HepG2 (cell line): Measurements from ENCODE around the gene IRF5.

Source experiments
- NFYB ChIP-seq: sonication (generic); formaldehyde crosslinking; IDR thresholded peaks from 2 replicates; pipeline ENCODE4 v1.4.0; 2020; ENCODE audit warnings: missing genetic modification reagents
- REST ChIP-seq, 2 experiments: IDR thresholded peaks; 2 replicates each; pipeline ENCODE4 v1.6.1; 2011 to 2012; ENCODE audit warnings: low read length in 2 of 2, borderline replicate concordance in 1 of 2, low read depth in 1 of 2, mild to moderate bottlenecking in 1 of 2, moderate library complexity in 1 of 2
- TEAD2 ChIP-seq: sonication (generic); formaldehyde crosslinking; IDR thresholded peaks from 2 replicates; pipeline ENCODE4 v1.9.0; 2021; ENCODE audit warnings: missing genetic modification reagents

- TF ChIP-seq NFYB (no peak), REST (IDR thresholded peaks at IDR 0.05; ENCODE audit: borderline replicate concordance in 1 of 2, low read depth in 1 of 2, low read length in 2 of 2) (no peak), TEAD2 (CRISPR knock-in tag) (no peak)
Observed at GRCh38 chr7:128932862-128933179, 4.9 kb upstream of the IRF5 start.
